ENCODE results near the gene AKR1C8.
"Not testable (repeated sequence)": the region's sequence is repeated elsewhere in the genome, so short reads cannot be mapped to it uniquely, and the experiment has no call there.

Gene AKR1C8

DNA sequence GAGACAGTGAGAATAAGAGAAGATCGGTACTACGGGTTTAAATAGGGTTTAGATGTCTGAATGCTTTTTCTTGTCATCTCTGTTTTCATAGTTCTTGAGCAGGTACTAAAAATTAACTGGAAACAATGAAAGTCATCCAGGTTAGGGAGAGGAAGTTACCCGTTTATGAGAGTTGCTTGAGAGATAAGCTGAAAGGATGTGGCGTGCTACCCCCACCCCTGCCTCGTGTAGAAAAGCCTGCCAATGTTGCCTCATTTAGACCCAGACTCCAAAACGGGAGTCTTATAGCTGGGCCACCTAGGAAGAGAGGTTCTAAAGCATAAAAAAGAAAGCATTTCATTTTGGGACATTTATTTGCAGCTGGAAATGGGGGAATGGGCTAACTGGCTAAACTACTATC lies 21.8 kb upstream of the AKR1C8 start:
- no peak overlapping the region for H3K4me3 ChIP-seq (ENCODE audit: low read depth in 1 of 2, low read length in 2 of 2)
- H3K9ac ChIP-seq (ENCODE audit: low read depth in 1 of 2, low read length in 2 of 2), result no peak overlapping the region
- no peak overlapping the region for H3K27ac ChIP-seq (ENCODE audit: low read depth, low read length)
- no peaks in the 10 kb centered on the region for H3K27me3 ChIP-seq (ENCODE audit: control insufficient read depth in 1 of 2, insufficient read depth in 2 of 2, low read length in 2 of 2)
- H3K9me3 ChIP-seq (ENCODE audit: control insufficient read depth in 1 of 2, low read length in 2 of 2), result peaks cover 2 to 11% of the 10 kb centered on the region in 2 donors
- H3K4me1 ChIP-seq (ENCODE audit: control insufficient read depth in 1 of 2, insufficient read depth in 2 of 2, low read length in 2 of 2), result no peaks in the 10 kb centered on the region
- H3K36me3 ChIP-seq (ENCODE audit: control insufficient read depth in 1 of 2, insufficient read depth in 2 of 2, low read length in 2 of 2), result no peaks in the 10 kb centered on the region

DNA sequence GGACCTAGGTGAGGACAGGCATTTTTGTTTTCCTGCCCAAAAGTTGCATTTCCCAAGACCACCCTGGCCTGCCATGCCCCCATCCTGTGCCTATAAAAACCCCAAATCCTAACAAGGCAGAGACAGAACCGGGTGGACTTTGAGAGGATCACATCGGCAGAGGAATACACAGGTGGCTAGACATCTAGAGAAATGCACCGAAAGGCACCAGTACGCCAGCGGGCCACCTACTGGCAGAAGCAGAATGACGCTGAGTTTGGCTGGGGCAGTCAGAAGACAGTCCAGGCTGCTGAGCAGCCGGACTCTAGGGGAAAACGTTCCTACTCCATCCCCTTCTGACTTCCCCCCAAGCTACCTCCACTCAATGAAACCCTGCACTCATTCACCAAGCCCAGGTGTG lies 14.4 kb upstream of the AKR1C8 start:
- Histone ChIP-seq H3K4me3 (ENCODE audit: low read depth in 1 of 2, low read length in 2 of 2) (no peak overlapping the region), H3K36me3 (ENCODE audit: control insufficient read depth in 1 of 2, insufficient read depth in 2 of 2, low read length in 2 of 2) (no peaks in the 10 kb centered on the region), H3K27ac (ENCODE audit: low read depth, low read length) (no peak overlapping the region), H3K9me3 (ENCODE audit: control insufficient read depth in 1 of 2, low read length in 2 of 2) (peaks cover 3 to 14% of the 10 kb centered on the region in 2 donors), H3K9ac (ENCODE audit: low read depth in 1 of 2, low read length in 2 of 2) (no peak overlapping the region), H3K4me1 (ENCODE audit: control insufficient read depth in 1 of 2, insufficient read depth in 2 of 2, low read length in 2 of 2) (peaks cover 6 to 9% of the 10 kb centered on the region in 2 donors), H3K27me3 (ENCODE audit: control insufficient read depth in 1 of 2, insufficient read depth in 2 of 2, low read length in 2 of 2) (no peaks in the 10 kb centered on the region)

- Histone ChIP-seq H3K4me1 (ENCODE audit: control insufficient read depth in 1 of 2, insufficient read depth in 2 of 2, low read length in 2 of 2) (peaks cover 6 to 9% of the 10 kb centered on the region in 2 donors), H3K27ac (ENCODE audit: low read depth, low read length) (no peak overlapping the region), H3K27me3 (ENCODE audit: control insufficient read depth in 1 of 2, insufficient read depth in 2 of 2, low read length in 2 of 2) (no peaks in the 10 kb centered on the region), H3K9me3 (ENCODE audit: control insufficient read depth in 1 of 2, low read length in 2 of 2) (peaks cover 3 to 14% of the 10 kb centered on the region in 2 donors), H3K36me3 (ENCODE audit: control insufficient read depth in 1 of 2, insufficient read depth in 2 of 2, low read length in 2 of 2) (no peaks in the 10 kb centered on the region), H3K9ac (ENCODE audit: low read depth in 1 of 2, low read length in 2 of 2) (no peak overlapping the region), H3K4me3 (ENCODE audit: low read depth in 1 of 2, low read length in 2 of 2) (no peak overlapping the region)
These were observed 13.4 kb upstream of the AKR1C8 start for GRCh38 chr10:5198386-5198785.

- peaks cover 6 to 9% of the 10 kb centered on the region in 2 donors for H3K4me1 ChIP-seq (ENCODE audit: control insufficient read depth in 1 of 2, insufficient read depth in 2 of 2, low read length in 2 of 2)
- peak within 1 kb of the TSS in 1 of 2 donors; percentile 35 for H3K9ac ChIP-seq (ENCODE audit: low read depth in 1 of 2, low read length in 2 of 2)
- peak within 1 kb of the TSS; percentile 34 for H3K27ac ChIP-seq (ENCODE audit: low read depth, low read length)
- peaks cover under 1 to 2% of the 10 kb centered on the region in 2 donors for H3K9me3 ChIP-seq (ENCODE audit: control insufficient read depth in 1 of 2, low read length in 2 of 2)
- peak within 1 kb of the TSS in 1 of 2 donors; percentile 30 for H3K4me3 ChIP-seq (ENCODE audit: low read depth in 1 of 2, low read length in 2 of 2)
- no peaks in the 10 kb centered on the region for H3K27me3 ChIP-seq (ENCODE audit: control insufficient read depth in 1 of 2, insufficient read depth in 2 of 2, low read length in 2 of 2)
- no peaks in the 10 kb centered on the region for H3K36me3 ChIP-seq (ENCODE audit: control insufficient read depth in 1 of 2, insufficient read depth in 2 of 2, low read length in 2 of 2)
These were observed 11.8 kb upstream of the AKR1C8 start, which contains the start of gene AKR1C4 for GRCh38 chr10:5196702-5197113. Gene AKR1C4, plus strand, starts transcription at chr10:5196837. Its CDS starts 31 bp downstream, at chr10:5196868.

DNA sequence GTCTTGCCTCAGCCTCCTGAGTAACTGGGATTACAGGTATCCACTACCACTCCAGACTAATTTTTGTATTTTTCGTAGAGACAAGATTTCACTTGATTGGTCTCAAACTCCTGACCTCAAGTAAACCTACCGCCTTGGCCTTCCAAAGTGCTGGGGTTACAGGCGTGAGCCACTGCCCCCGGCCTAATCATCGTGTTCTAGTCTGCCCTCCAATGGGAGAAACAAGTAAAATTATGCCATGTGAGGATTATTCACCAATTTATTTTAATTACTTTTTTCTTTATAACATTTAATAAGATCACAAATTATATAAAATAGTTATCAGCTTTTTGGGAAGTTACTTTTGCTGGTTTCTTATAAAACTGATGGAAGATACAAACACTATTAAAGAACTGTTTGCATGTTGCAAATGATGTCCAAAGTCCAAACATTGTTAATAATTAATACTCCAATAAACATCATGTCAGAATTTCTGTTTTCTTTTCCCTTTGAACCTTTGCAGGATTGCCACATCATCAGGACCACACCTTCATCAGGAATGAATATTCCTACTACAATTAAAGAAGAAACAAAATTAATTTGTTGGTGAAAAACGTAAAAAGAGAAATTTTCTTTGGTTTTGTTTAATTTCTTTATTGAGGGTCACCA lies 10.9 kb upstream of the AKR1C8 start:
- Histone ChIP-seq H3K4me3 (ENCODE audit: low read depth in 1 of 2, low read length in 2 of 2) (no peak overlapping the region), H3K4me1 (ENCODE audit: control insufficient read depth in 1 of 2, insufficient read depth in 2 of 2, low read length in 2 of 2) (peaks cover 6 to 9% of the 10 kb centered on the region in 2 donors), H3K9ac (ENCODE audit: low read depth in 1 of 2, low read length in 2 of 2) (no peak overlapping the region), H3K36me3 (ENCODE audit: control insufficient read depth in 1 of 2, insufficient read depth in 2 of 2, low read length in 2 of 2) (no peaks in the 10 kb centered on the region), H3K9me3 (ENCODE audit: control insufficient read depth in 1 of 2, low read length in 2 of 2) (no peaks in the 10 kb centered on the region), H3K27me3 (ENCODE audit: control insufficient read depth in 1 of 2, insufficient read depth in 2 of 2, low read length in 2 of 2) (no peaks in the 10 kb centered on the region), H3K27ac (ENCODE audit: low read depth, low read length) (no peak overlapping the region)

DNA sequence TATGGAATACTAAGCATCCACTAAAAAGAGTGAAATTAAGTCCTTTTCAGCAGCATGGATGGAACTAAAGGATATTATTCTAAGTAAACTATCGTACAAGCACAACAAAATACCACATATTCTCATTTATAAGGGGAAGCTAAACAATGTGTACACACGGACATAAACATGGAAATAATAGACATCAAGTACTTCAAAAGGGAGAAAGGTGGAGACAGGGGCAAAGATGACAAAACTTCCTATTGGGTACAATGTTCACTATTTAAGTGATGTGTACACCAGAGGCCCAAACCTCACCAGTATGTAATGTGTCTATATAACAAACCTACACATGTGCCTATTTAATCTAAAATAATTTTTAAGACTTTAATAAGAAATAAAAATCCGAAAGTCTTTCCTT lies 9.5 kb upstream of the AKR1C8 start:
- no peak overlapping the region for H3K4me3 ChIP-seq (ENCODE audit: low read depth in 1 of 2, low read length in 2 of 2)
- H3K4me1 ChIP-seq (ENCODE audit: control insufficient read depth in 1 of 2, insufficient read depth in 2 of 2, low read length in 2 of 2), result peaks cover 6 to 9% of the 10 kb centered on the region in 2 donors
- H3K9ac ChIP-seq (ENCODE audit: low read depth in 1 of 2, low read length in 2 of 2), result no peak overlapping the region
- no peaks in the 10 kb centered on the region for H3K9me3 ChIP-seq (ENCODE audit: control insufficient read depth in 1 of 2, low read length in 2 of 2)
- no peaks in the 10 kb centered on the region for H3K27me3 ChIP-seq (ENCODE audit: control insufficient read depth in 1 of 2, insufficient read depth in 2 of 2, low read length in 2 of 2)
- H3K36me3 ChIP-seq (ENCODE audit: control insufficient read depth in 1 of 2, insufficient read depth in 2 of 2, low read length in 2 of 2), result no peaks in the 10 kb centered on the region
- no peak overlapping the region for H3K27ac ChIP-seq (ENCODE audit: low read depth, low read length)

DNA sequence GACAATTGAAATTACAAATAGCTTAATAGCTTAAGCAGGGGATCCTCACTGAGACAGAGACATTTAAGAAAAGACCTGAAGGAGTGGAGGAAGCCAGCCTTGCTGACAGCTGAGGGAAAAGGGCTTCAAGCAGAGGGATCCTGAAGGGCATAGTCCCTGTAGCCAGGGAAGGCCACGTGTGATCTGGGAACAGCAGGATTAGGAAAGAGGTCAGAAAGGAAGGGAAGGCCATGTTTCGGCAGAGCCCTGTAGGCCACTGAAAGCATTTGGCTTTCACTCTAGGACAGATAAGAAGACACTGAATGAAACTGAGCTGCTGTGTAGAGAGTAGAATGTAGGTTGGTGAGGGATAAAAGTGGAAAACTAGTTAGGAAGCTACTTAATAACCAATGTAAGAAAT lies 3.4 kb upstream of the AKR1C8 start:
- Histone ChIP-seq H3K4me3 (ENCODE audit: low read depth in 1 of 2, low read length in 2 of 2) (no peak overlapping the region), H3K4me1 (ENCODE audit: control insufficient read depth in 1 of 2, insufficient read depth in 2 of 2, low read length in 2 of 2) (no peaks in the 10 kb centered on the region), H3K27me3 (ENCODE audit: control insufficient read depth in 1 of 2, insufficient read depth in 2 of 2, low read length in 2 of 2) (no peaks in the 10 kb centered on the region), H3K27ac (ENCODE audit: low read depth, low read length) (no peak overlapping the region), H3K36me3 (ENCODE audit: control insufficient read depth in 1 of 2, insufficient read depth in 2 of 2, low read length in 2 of 2) (no peaks in the 10 kb centered on the region), H3K9ac (ENCODE audit: low read depth in 1 of 2, low read length in 2 of 2) (no peak overlapping the region), H3K9me3 (ENCODE audit: control insufficient read depth in 1 of 2, low read length in 2 of 2) (no peaks in the 10 kb centered on the region)

- no peaks in the 10 kb centered on the region for H3K27me3 ChIP-seq (ENCODE audit: control insufficient read depth in 1 of 2, insufficient read depth in 2 of 2, low read length in 2 of 2)
- H3K9me3 ChIP-seq (ENCODE audit: control insufficient read depth in 1 of 2, low read length in 2 of 2), result no peaks in the 10 kb centered on the region
- H3K36me3 ChIP-seq (ENCODE audit: control insufficient read depth in 1 of 2, insufficient read depth in 2 of 2, low read length in 2 of 2), result no peaks in the 10 kb centered on the region
- H3K9ac ChIP-seq (ENCODE audit: low read depth in 1 of 2, low read length in 2 of 2), result no peak overlapping the region
- H3K27ac ChIP-seq (ENCODE audit: low read depth, low read length), result no peak overlapping the region
- no peak overlapping the region for H3K4me3 ChIP-seq (ENCODE audit: low read depth in 1 of 2, low read length in 2 of 2)
- no peaks in the 10 kb centered on the region for H3K4me1 ChIP-seq (ENCODE audit: control insufficient read depth in 1 of 2, insufficient read depth in 2 of 2, low read length in 2 of 2)
These were observed 2.9 kb upstream of the AKR1C8 start for GRCh38 chr10:5187867-5188266.

DNA sequence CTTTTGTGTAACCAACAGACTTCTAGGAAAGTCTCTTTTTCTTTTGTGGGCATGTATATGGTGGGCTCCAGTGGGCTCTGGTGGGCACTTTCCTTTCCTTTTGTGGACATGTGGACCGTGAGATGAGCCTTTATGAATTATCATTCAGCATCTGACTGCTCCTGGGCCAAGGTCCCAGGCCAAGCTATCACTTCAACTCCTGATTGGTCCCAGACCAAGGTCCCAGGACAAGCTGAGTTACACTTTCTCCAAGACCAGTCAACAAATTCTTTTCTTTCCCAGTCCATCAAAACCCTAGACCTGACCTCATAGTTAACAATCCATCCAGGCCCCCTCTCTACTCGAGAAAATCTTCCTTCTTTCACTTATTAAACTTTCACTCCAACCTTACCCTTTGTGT lies 1.0 kb downstream of the AKR1C8 start:
- Histone ChIP-seq H3K9ac (ENCODE audit: low read depth in 1 of 2, low read length in 2 of 2) (no peak overlapping the region), H3K9me3 (ENCODE audit: control insufficient read depth in 1 of 2, low read length in 2 of 2) (no peaks in the 10 kb centered on the region), H3K27ac (ENCODE audit: low read depth, low read length) (no peak overlapping the region), H3K36me3 (ENCODE audit: control insufficient read depth in 1 of 2, insufficient read depth in 2 of 2, low read length in 2 of 2) (no peaks in the 10 kb centered on the region), H3K4me1 (ENCODE audit: control insufficient read depth in 1 of 2, insufficient read depth in 2 of 2, low read length in 2 of 2) (no peaks in the 10 kb centered on the region), H3K4me3 (ENCODE audit: low read depth in 1 of 2, low read length in 2 of 2) (no peak overlapping the region), H3K27me3 (ENCODE audit: control insufficient read depth in 1 of 2, insufficient read depth in 2 of 2, low read length in 2 of 2) (no peaks in the 10 kb centered on the region)

- not testable (repeated sequence) for H3K27me3 ChIP-seq (ENCODE audit: control insufficient read depth in 1 of 2, insufficient read depth in 2 of 2, low read length in 2 of 2); H3K4me3 ChIP-seq (ENCODE audit: low read depth in 1 of 2, low read length in 2 of 2); H3K9me3 ChIP-seq (ENCODE audit: control insufficient read depth in 1 of 2, low read length in 2 of 2); H3K4me1 ChIP-seq (ENCODE audit: control insufficient read depth in 1 of 2, insufficient read depth in 2 of 2, low read length in 2 of 2); H3K27ac ChIP-seq (ENCODE audit: low read depth, low read length); H3K36me3 ChIP-seq (ENCODE audit: control insufficient read depth in 1 of 2, insufficient read depth in 2 of 2, low read length in 2 of 2); H3K9ac ChIP-seq (ENCODE audit: low read depth in 1 of 2, low read length in 2 of 2)
These were observed 4.4 kb downstream of the AKR1C8 start for GRCh38 chr10:5180503-5180902.

All from duodenal mucosa (tissue), 2 donors.